ENCODE measurements around the gene ANKRD10.

GRCh38 chr13:110897521-110897920 lies 17.3 kb downstream of the ANKRD10 start:
- TF ChIP-seq CTCF (IDR thresholded peaks at IDR 0.05) (no peak), POLR2A (IDR thresholded peaks at IDR 0.05) (no peak)
